Measurements from ENCODE around the gene TBC1D24.
"Not testable (repeated sequence)": the region's sequence is repeated elsewhere in the genome, so short reads cannot be mapped to it uniquely, and the experiment has no call there.

The TBC1D24 gene

DNA sequence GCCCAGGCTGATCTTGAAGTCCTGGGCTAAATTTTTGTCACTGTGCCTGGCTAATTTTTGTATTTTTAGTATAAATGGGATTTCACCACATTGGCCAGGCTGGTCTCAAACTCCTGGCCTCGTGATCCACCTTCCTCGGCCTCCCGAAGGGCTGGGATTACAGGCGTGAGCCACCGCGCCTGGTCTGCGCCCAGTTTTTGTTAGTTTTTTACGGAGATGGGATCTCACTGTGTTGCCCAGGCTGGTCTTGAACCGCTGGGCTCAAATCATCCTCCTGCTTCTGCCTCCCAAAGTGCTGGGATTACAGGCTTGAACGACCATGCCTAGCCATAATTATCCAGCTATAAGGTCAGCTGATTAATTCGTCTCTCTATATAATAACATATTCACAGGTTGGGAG, 59.0 kb downstream of the TBC1D24 start:
- no peak for DNase-seq

DNA sequence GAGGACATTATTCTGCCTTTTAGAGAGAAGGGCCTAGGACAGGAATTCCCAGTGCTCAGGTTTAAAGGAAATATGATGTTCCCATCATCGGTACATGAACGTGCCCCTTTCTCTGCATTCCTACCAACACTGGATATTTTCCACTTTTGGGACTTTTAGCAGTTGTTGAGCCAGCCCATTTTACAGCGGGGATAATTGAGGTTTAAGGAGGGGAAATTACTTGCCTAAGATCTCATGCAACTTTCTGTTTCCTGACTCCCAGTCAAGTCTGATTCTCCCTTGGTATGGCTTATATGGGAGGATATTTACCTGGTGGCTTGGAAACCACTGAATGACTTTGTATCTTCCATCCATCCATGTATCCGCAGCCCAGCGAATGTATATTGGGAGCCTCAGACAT, 59.4 kb downstream of the TBC1D24 start:
- not testable (repeated sequence) for DNase-seq

DNA sequence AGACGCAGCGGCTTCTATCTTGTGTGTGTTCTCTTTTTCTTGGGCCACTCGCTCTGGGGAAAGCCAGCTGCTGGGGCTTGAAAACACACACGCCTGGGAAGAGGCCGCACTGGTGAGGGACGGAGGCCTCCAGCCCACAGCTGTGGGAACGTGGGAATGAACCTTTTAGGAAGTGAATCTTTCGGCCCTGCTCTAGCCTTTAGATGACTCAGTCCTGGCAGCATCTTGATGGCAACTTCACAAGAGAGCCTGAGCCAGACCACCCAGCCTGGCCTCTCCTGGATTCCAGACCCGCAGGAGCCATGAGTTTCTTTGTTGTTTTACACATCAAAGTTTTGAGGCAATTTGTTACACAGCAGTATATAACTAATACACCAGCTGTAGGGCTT, 60.7 kb downstream of the TBC1D24 start:
- DNase-seq: no peak

DNA sequence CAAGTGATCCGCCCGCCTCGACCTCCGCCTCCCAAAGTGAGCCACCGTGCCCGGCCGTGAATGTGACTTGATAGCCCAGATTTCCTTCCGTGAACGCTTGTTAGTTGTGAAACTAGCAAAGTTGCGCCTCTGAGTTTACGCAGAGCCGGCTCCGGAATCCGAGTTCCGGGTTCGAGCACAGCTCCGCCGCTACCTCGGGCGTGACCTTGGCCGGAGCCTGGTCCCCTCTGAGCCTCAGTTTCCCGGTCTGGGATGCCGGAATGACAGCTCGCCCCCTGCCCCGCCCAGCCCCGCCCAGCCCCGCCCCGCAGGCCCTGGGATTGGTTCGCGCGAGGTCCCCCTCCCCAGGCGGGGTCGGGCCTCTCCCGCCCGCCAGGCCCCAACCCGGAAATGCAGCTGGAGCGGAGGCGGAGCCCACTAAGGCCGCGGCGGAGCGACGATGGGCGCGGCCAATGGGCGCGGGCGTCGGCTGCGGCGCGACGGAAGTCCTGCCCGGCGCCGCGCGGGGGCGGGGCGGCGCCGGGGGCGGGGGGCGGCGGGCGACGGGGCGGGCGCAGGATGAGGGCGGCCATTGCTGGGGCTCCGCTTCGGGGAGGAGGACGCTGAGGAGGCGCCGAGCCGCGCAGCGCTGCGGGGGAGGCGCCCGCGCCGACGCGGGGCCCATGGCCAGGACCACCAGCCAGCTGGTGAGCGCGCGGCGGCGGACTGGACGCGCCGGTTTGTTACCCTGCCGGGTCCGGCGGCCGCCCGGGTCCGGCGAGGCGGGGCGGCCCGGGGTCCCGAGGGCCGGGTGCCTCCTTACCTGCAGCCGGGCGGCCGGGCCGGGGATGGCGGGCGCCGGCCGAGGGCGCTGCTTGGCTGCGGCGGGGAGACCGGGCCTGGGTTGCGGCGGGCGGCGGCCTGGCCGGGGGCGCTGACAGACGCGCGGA, 62.8 kb downstream of the TBC1D24 start, which contains the start of gene PDPK1:
Gene PDPK1, plus strand, starts transcription at position 571 of the 929 bp plus-strand sequence. Its CDS starts 92 bp downstream, at position 663.
- peak; percentile 85 for DNase-seq

DNA sequence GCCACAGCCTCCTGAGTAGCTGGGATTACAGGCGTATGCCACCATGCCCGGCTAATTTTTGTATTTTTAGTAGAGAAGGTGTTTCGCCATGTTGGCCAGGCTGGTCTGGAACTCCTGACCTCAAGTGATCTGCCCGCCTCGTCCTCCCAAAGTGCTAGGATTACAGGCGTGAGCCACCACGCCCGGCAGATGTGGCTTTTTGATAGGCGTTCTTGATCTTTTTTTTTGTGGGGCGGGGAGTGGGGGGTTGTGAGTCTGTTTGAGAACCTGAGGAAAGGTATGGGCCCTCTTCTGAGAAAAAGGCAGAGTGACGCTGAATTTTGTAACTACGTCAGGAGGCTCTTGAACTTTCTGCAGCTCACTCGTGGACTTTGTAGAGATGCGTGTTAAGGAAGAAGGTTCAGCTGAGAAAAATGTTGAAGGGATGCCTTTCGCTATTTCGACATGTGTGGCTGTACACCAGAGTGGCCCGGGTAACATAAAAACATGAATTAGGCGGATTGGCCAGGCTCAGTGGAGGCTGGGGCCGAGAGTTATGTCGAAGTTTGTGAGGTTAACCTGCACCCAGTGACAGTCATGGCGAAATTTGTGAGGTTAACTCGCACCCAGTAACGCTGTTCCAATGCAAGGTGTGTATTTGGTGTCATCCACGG, 64.4 kb downstream of the TBC1D24 start:
- DNase-seq: not testable (repeated sequence)

DNA sequence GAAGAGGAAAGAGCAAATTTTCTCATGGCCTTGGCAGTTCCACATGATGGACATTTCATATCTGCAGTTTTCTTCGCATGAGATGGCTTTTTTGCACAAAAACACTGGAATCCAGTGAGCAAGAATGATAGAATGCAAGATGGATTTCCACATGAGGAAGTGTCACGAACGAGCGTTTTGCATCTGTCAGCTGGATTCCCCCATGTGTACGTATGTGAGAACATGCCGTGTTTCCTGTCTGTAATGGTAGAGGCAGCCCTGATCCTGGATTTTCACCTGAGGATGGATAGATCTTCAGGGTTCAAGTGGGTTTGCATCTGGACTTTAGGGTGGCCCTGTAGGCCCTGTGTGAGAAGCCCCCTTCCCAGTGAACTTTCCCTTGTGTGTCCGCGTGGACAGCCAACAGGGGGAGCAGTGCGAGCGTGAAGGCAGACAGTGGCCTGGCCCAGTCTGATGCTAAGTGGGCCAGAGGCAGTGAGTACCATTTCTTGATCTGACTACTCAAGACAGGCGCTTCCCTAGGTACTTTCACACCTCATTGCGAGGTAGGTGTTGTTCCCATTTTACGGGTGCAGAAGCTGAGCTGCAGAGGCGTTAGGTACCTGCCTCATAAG, 65.0 kb downstream of the TBC1D24 start:
- not testable (repeated sequence) for DNase-seq

DNA sequence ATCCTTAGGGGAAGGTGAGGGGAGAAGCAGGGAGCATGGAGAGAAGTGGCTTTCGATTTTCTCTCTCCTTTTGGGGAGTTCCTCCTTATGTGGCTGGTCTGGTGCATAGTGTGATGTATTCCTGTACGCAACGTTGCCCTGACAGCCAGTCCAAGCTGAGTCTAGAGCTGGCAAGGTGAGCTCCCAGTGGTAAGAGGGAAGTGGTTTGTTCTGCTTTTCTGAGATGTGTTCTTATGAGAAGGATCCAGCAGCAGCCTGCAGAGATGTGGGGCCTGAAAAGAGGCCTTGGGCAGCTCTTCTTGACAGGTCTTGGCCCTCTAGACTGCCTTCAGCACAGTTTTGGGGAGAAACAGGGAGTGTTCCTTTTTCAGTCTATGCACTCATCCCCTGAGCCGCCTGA, 66.0 kb downstream of the TBC1D24 start:
- DNase-seq: not testable (repeated sequence)

DNA sequence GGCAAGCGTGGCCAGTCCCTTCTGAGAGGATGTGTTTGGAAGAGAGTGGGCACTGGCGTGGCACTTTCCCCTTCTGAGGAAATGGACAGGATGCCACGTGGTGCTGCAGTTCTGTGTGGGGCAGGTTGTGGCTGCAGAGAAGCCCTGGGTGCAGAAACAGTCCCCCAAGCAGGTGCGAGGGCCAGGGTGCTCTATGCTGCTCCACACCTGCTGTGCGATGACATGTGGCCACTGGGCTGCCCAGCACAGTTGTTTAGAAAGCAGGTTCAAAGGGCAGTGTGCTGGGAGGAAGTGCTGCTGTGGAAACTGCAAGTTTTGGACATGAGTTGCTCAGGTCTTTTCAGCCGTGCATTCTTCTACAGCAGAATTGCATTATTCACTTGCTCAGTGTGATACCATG, 66.5 kb downstream of the TBC1D24 start:
- not testable (repeated sequence) for DNase-seq

DNA sequence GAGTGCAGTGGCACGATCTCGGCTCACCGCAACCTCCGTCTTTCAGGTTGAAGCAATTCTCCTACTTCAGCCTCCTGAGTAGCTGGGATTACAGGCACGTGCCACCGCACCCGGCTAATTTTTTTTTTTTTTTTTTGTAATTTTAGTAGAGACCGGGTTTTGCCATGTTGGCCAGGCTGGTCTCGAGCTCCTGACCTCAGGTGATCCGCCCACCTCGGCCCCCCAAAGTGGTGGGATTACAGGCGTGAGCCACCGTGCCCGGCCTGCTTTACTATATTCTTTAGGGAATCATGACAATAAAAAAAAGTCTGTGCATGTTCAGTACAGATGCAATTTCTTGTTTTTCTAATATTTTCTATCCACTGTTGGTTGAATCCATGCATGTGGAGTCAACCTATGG, 68.8 kb downstream of the TBC1D24 start:
- not testable (repeated sequence) for DNase-seq

DNA sequence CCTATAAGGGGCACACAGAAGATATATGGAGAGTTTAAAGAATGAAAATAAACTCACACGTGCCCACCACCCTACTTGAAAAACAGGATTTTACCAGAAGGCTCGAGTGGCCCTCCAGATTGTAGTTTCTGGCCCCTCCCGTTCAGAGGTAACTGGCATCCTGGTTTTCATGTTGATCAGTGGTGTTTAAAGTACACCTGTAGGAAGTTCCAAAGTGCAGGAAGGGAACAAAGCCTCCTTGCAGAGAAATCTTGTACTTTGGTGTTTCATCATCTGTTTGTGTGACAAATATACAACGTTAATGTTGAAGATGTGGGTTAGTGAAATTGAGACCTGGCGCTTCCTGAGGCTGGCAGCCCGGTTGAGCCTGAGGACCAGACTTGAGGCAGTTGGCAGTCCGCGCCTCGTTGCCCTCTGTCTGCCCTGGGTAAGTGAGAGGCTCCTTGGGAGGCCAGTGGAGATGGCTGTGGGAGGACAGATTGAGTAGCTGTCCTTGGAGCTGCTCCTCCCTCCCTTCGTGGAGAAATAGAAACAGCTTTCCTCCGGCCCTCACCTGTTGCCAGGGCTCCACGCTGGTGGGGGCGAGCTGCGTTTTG, 75.5 kb downstream of the TBC1D24 start:
- DNase-seq: not testable (repeated sequence)

DNA sequence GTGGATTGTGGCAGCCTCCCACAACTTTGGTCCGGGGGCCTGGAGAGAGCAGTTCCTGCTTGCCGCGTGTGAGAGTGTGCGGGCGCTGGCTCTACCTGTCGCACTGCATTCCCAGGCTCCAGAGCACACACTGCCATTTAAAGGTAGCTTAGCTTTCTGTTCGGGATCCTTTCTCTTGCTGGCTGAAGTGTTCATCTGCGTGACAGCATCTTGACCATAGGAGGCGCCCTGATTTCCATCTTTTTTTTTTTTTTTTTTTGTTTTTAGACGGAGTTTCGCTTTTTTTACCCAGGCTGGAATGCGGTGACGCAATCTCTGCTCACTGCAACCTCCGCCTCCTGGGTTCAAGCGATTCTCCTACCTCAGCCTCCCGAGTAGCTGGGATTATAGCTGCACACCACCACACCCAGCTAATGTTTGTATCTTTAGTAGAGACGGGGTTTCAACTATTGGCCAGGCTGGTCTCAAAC, 76.5 kb downstream of the TBC1D24 start:
- DNase-seq: not testable (repeated sequence)

DNA sequence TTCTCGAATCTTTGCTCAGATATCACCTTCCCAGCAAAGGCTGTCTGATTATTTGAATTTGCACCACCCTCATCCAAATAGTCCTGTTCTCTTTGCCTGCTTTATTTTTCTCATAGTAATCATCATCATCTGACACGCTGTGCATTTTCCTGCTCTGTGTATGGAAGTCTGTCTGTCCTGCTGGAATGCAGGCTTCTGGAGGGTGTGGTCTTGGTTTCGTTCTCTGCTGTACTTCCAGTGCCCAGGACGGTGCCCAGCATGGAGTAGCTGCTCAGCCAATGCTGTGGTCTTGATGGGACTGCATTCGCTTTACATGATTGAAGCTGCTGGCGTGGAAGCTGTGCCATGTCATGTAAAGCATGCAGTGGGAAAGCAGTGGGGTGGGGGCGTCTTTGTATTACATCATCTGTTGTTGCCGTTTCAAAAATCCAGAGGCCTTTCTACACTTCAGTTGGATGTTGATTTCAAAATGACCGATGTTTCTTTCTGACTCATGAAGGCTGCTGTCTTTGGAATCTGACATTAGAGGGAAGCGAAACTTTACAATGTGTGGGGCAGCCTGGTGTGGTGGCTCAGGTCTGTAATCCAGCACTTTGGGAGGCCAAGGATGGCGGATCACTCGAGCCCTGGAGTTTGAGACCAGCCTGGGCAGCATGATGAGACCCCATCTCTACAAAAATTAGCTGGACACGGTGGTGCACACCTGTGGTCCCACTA, 79.9 kb downstream of the TBC1D24 start:
- not testable (repeated sequence) for DNase-seq

Measured in NCI-H2107 (cell line).